Ectodermal cell (in vitro differentiated cells): ENCODE results near the gene GPC5.

ENCODE experiments used
- H3K27ac ChIP-seq: 2 replicates; pipeline ENCODE4 v1.7.0; 2013; ENCODE audit warnings: mild to moderate bottlenecking, low read depth, low read length; ENCODE audit not compliant: insufficient read depth, poor library complexity, severe bottlenecking
- H3K27me3 ChIP-seq: 2 replicates; pipeline ENCODE4 v1.7.0; 2013; ENCODE audit warnings: mild to moderate bottlenecking, low read length; ENCODE audit not compliant: insufficient read depth, control insufficient read depth, poor library complexity, severe bottlenecking
- H3K36me3 ChIP-seq: one replicate; pipeline ENCODE4 v1.7.0; 2013; ENCODE audit warnings: low read length; ENCODE audit not compliant: control insufficient read depth, insufficient read depth
- H3K4me1 ChIP-seq: one replicate; pipeline ENCODE4 v1.7.0; 2013; ENCODE audit warnings: low read length; ENCODE audit not compliant: control insufficient read depth, insufficient read depth
- H3K4me3 ChIP-seq: 2 replicates; pipeline ENCODE4 v1.7.0; 2013; ENCODE audit warnings: low read depth, low read length, control low read depth; ENCODE audit not compliant: insufficient read depth
- H3K9me3 ChIP-seq: 2 replicates; pipeline ENCODE4 v1.7.0; 2013; ENCODE audit warnings: mild to moderate bottlenecking, low read length, moderate library complexity; ENCODE audit not compliant: control insufficient read depth
- WGBS, 2 experiments: methylation state at CpG; one replicate each; pipeline ENCODE4 v1.1.7; 2013; ENCODE audit warnings: missing lambda C conversion rate in 2 of 2; 5-methylcytosine and 5-hydroxymethylcytosine counted together

Gene GPC5

DNA sequence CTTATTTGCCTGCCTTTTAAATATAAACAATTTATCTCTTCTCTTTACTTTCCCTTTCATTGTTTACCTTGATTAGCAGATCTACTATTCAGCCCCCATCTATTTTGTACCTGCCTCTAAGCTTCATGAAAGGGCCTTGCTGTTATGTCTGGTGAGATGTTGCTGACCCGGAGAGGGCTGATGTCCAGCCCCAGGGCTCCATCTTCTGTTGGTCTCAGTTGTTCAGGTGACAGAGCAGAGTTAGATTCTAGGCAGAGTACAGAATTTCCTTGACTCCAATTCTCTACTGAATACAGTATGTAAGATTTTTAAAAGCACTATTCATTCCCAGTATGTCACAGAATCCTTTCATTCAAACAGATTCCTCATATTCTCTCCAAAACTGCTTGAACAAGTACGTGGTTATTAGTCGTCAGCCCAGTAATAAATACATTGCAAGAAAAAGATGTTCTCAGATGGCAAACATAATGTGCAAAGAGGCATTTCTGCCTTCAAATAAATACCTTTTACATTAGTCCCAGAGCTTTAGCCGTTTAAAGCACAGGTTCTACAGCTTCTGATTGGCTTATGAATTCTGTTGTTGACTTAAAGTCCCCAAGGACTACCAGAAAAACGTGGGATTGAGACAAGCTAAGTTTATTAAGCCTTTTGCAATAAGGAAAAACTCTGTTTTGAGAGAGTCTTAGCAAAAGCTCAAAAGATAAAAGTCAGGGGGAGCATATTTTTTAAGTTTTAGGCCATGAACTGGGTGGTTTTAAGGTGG is 159.1 kb downstream of the GPC5 start:
- Histone ChIP-seq H3K36me3 (no peaks in the 10 kb centered on the region), H3K4me3 (no peak overlapping the region), H3K9me3 (no peaks in the 10 kb centered on the region), H3K27me3 (no peaks in the 10 kb centered on the region), H3K4me1 (no peaks in the 10 kb centered on the region), H3K27ac (no peak overlapping the region)
- 74 to 80% methylated on average over 5 of the region's 5 CpGs for WGBS, 2 experiments

DNA sequence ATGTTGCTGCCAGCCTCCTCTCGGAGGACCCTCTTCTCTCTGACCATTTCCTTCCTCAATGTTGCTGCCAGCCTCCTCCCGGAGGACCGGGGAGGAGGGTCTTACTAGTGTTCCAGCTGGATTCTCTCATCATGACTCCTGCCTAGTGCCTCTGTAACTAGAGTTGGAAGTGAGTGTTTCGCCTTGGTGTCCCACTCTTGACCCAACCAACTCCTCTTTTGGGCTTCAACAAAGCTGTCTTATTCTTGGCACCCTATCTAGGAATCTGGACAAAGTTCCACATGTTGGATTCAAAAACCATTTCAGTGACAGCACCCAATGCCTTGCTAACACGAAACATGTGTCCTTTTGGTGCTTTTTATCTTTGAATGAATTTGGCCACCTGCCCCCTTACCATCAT is 165.4 kb downstream of the GPC5 start:
- WGBS, 2 experiments, result 92 to 94% methylated on average over 5 of the region's 5 CpGs
- no peak overlapping the region for H3K27ac ChIP-seq
- H3K9me3 ChIP-seq, result no peaks in the 10 kb centered on the region
- no peak overlapping the region for H3K4me3 ChIP-seq
- H3K27me3 ChIP-seq, result no peaks in the 10 kb centered on the region
- no peaks in the 10 kb centered on the region for H3K36me3 ChIP-seq
- no peaks in the 10 kb centered on the region for H3K4me1 ChIP-seq

DNA sequence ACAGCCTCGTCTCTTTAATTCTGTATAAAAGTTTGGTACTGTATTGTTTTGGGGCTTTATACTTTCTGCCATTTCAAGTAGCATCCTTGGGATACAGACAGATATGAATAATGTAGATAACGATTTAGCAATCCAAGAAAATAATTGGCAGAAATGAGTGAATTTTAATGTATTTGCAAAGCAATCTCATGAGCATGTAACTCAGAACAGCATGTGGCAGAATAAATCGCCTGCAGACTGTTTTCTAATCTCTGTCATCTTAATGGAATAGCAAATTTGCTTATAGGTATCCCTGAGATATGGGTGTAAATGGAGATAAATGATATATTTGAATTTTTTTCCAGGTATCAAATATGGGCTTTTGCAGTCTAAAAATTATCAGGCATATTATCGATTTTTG is 166.0 kb downstream of the GPC5 start:
- Histone ChIP-seq H3K27me3 (no peaks in the 10 kb centered on the region), H3K4me3 (no peak overlapping the region), H3K9me3 (no peaks in the 10 kb centered on the region), H3K4me1 (no peaks in the 10 kb centered on the region), H3K27ac (no peak overlapping the region), H3K36me3 (no peaks in the 10 kb centered on the region)
- WGBS, 2 experiments, result 89 to 97% methylated on average over 3 to 4 of the region's 4 CpGs

DNA sequence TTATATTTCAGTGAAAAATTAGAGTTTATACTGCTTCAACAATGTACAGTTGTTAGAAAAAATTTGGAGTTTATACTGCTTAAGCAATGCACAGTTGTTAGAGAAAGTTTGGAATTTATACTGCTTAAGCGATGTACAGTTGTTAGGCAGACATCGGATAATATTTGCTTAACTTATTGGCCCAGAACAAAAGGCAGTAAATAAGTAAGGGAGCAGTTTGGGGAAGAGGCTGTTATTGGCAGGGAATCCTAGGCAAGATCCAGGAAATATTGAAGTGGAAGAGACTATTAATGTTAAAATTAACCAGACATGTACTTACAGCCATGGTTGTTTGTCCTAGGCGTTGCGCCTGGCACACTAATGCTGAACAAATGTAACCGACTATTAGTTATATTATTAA is 166.9 kb downstream of the GPC5 start:
- no peak overlapping the region for H3K4me3 ChIP-seq
- no peaks in the 10 kb centered on the region for H3K27me3 ChIP-seq
- H3K4me1 ChIP-seq, result no peaks in the 10 kb centered on the region
- no peaks in the 10 kb centered on the region for H3K9me3 ChIP-seq
- WGBS, 2 experiments, result 97 to 99% methylated on average over 2 of the region's 5 CpGs
- H3K36me3 ChIP-seq, result no peaks in the 10 kb centered on the region
- no peak overlapping the region for H3K27ac ChIP-seq

DNA sequence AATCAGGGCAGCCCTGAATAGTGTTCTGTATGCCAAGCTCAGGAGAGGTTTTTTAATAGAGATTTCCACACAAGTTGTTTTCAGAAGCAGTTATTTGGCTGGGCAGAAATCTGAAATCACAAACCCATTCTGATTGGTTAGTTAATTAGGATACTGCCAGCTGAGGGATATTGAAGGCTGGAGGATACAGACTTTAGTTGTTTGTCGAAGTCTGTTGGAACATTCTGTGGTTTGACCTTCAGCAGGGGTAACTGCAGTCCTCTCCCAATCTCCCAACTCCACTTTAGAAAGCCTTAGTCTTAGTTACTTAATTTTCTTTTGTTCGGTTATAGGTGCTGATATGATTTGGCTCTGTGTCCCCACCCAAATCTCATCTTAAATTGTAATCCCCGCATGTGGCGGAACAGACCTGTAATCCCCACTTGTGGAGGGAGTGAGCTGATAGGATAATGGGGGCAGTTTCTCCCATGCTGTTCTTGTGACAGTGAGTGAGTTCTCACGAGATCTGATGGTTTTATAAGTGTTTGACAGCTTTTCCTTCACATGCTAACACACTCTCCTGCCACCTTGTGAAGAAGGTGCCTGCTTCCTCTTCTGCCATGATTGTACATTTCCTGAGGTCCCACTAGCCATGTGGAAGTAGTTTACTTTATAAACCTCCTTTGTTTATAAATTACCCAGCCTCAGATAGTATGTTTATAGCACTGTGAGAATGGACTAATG is 169.2 kb downstream of the GPC5 start:
- H3K4me3 ChIP-seq, result no peak overlapping the region
- no peaks in the 10 kb centered on the region for H3K27me3 ChIP-seq
- H3K27ac ChIP-seq, result no peak overlapping the region
- 93 to 100% methylated on average over 4 to 5 of the region's 5 CpGs for WGBS, 2 experiments
- no peaks in the 10 kb centered on the region for H3K36me3 ChIP-seq
- H3K9me3 ChIP-seq, result no peaks in the 10 kb centered on the region
- no peaks in the 10 kb centered on the region for H3K4me1 ChIP-seq

DNA sequence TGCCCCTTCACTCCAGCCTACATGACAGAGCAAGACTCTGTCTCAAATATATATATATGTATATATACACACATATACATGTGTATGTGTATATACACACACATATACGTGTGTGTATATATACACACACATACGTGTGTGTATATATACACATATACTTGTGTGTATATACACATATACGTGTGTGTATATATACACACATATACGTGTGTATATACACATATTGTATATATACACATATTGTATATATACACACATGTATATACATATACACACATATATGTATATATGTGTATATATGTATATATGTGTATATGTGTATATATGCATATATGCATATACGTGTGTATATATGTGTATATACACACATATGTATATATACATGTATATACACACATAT is 173.3 kb downstream of the GPC5 start:
- no peak overlapping the region for H3K27ac ChIP-seq
- H3K27me3 ChIP-seq, result no peaks in the 10 kb centered on the region
- H3K36me3 ChIP-seq, result no peaks in the 10 kb centered on the region
- H3K9me3 ChIP-seq, result no peaks in the 10 kb centered on the region
- no peaks in the 10 kb centered on the region for H3K4me1 ChIP-seq
- H3K4me3 ChIP-seq, result no peak overlapping the region
- no CpG with 5 or more reads among the region's 5 CpGs for WGBS, 2 experiments

DNA sequence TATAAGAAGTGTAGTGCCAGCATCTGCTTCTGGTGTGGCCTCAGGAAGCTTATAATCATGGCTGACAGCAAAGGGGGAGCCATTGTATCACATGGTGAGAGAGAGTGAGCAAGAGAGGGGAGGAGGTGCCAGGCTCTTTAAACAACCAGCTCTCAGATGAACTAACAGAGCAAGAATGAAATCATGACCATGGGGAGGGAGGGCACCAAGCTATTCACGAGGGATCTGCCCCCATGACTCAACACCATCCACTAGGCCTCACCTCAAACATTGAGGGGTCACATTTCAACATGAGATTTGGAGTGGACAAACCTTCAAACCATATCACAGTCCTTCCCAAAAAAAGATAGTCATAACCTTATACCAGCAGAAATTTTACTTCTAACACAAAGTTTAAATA is 174.0 kb downstream of the GPC5 start:
- Histone ChIP-seq H3K36me3 (no peaks in the 10 kb centered on the region), H3K27me3 (no peaks in the 10 kb centered on the region), H3K4me1 (no peaks in the 10 kb centered on the region), H3K4me3 (no peak overlapping the region), H3K9me3 (no peaks in the 10 kb centered on the region), H3K27ac (no peak overlapping the region)
- 84 to 87% methylated on average over 1 of the region's 1 CpG for WGBS, 2 experiments

DNA sequence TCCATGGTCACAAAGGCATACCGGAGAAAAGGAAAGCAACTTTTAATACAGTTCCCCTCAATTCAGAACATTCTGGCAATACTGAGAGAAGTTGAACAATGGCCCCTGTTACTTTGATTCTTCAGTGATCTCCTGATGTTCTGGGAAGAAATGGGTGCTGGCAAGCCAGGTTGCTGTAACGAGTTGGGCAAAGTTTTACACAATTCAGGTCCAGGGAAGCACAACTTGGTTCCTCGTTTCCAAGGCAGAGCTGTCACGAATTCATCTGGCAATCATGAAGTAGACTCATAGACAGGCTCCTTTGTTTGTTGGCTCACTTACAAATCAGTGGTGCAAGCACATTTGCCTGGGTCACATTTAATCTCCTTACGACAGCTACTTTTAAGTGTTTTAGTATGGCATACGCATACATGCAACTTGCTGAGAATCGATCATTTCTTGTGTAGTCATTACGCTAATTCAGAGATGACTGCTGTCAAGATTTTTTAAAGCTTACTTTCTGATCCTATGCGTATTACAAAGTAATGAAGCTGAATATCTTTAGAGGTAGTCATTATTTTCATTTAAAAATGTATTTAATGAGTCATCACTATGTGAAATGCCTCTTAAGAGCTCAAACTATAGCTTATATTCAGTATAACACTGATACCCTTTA is 174.7 kb downstream of the GPC5 start:
- H3K36me3 ChIP-seq, result no peaks in the 10 kb centered on the region
- 91 to 93% methylated on average over 8 of the region's 9 CpGs for WGBS, 2 experiments
- H3K27me3 ChIP-seq, result no peaks in the 10 kb centered on the region

DNA sequence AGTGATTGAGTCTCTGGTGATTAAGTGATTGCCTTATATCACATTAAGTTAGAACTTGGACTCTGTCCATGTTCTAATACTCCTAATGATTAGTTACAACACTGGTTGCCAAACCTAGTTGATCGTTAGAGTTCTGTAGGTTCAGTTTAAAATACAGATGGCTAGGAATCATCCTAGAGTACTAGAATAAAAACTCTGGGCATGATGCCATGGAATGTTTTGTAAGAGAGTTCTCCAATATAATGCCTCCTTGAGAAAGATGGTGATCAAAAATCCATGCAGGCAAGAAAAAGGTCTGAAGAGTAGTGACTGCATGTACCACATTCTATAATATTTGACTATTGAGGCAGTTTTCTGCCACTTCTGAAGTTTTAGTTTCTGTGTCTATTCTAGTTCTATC is 176.3 kb downstream of the GPC5 start:
- WGBS, 2 experiments, result 83 to 96% methylated on average over 1 of the region's 1 CpG
- Histone ChIP-seq H3K27me3 (no peaks in the 10 kb centered on the region), H3K9me3 (no peaks in the 10 kb centered on the region), H3K27ac (no peak overlapping the region), H3K4me3 (no peak overlapping the region), H3K4me1 (no peaks in the 10 kb centered on the region), H3K36me3 (no peaks in the 10 kb centered on the region)

More for the DNA sequence above, 174.7 kb downstream of the GPC5 start:
- Histone ChIP-seq H3K4me1 (no peaks in the 10 kb centered on the region), H3K4me3 (no peak overlapping the region), H3K27ac (no peak overlapping the region), H3K9me3 (no peaks in the 10 kb centered on the region)

DNA sequence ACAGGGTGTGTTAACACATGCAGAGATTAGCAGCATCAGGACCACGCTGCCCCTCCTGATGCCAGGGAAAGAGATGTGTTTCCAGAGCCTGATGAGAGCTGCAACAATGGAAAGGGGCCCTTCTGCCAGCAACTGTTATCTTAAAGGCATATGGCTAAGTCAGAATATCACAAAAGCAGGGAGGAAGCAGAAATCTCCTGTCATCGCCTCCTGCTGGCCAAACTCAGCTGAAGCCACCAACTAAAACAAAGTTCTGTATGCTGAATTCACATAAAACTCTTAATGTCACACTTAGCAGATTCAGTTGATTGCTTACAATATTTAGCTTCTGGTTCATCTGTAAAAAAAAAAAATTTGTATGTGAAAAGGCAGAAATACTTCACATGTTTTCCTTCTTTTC is 178.2 kb downstream of the GPC5 start:
- H3K27ac ChIP-seq, result no peak overlapping the region
- WGBS, 2 experiments, result 32 to 43% methylated on average over 2 of the region's 2 CpGs

More for the DNA sequence above, 178.2 kb downstream of the GPC5 start:
- Histone ChIP-seq H3K36me3 (no peaks in the 10 kb centered on the region), H3K27me3 (no peaks in the 10 kb centered on the region), H3K4me3 (no peak overlapping the region), H3K4me1 (no peaks in the 10 kb centered on the region), H3K9me3 (no peaks in the 10 kb centered on the region)
